Measurements from ENCODE around the gene ARHGAP12.

DNA sequence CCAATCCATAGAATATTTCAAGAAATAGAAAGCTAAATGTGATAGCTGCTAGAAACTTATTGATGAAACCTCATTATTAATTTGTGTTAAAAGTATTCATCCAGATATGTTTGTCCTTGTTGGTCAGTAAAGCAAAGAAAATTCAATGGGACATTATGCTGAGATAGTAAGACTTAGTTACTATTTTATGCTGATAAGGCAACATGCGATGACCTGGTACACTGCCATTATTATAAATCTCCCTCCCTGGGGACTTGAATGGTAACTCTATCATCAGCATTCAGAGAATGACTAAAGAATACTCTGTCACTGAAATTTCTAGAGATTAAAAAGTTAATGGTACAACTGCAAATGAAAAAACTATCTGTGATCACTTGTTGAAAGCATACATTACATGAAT is 54.9 kb downstream of the ARHGAP12 start:
- TF ChIP-seq POLR2AphosphoS5 (IDR thresholded peaks at IDR 0.05) (no peak), POLR2A (IDR thresholded peaks at IDR 0.05) (no peak)

Measured in spleen (tissue), 3 donors.